B cell (primary cell): ENCODE measurements around the gene NPTX2.

Source experiments
- EZH2 ChIP-seq: IDR thresholded peaks from 2 replicates; pipeline ENCODE4 v1.6.1; 2012; ENCODE audit warnings: borderline replicate concordance, low read depth, mild to moderate bottlenecking, moderate library complexity, low read length; ENCODE audit not compliant: insufficient read depth, poor library complexity, severe bottlenecking
- TF ChIP-seq, protein P1 (sequence below): fragments of 200-600 bp; IDR thresholded peaks from one replicate; pipeline ENCODE4 v1.8.0; 2022; ENCODE audit warnings: antibody characterized with exemption, mild to moderate bottlenecking

DNA sequence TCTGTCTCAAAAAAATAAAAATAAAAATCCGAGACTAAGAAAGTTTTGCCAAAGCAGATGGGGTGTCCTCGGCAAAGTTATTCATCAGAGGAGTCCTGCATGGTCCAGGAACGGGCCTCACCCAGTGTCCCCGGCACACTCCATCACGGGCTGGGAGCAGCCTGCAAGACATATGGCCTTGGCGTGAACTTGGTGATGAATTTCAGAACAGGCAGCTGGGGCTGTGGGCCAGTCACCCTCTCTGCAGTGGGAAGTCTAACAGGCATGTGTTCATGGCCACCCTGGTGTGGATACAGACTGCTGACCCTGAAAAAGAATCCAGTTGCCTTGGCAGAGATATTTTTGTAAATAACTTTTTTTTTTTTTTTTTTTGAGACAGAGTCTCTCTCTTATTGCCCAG is 34.7 kb downstream of the NPTX2 start:
- TF ChIP-seq, protein P1, sequence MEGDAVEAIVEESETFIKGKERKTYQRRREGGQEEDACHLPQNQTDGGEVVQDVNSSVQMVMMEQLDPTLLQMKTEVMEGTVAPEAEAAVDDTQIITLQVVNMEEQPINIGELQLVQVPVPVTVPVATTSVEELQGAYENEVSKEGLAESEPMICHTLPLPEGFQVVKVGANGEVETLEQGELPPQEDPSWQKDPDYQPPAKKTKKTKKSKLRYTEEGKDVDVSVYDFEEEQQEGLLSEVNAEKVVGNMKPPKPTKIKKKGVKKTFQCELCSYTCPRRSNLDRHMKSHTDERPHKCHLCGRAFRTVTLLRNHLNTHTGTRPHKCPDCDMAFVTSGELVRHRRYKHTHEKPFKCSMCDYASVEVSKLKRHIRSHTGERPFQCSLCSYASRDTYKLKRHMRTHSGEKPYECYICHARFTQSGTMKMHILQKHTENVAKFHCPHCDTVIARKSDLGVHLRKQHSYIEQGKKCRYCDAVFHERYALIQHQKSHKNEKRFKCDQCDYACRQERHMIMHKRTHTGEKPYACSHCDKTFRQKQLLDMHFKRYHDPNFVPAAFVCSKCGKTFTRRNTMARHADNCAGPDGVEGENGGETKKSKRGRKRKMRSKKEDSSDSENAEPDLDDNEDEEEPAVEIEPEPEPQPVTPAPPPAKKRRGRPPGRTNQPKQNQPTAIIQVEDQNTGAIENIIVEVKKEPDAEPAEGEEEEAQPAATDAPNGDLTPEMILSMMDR: no peak
- no peak for TF ChIP-seq EZH2
